Keratinocyte (primary cell): ENCODE results near the gene SPA17. TPM values are rescaled to one million over a fixed set of nuclear protein-coding genes. Genes with fewer than 3 reads are reported as not detected.

Source experiments
- DNase-seq: peaks from one replicate; pipeline ENCODE4 v3.0.0-alpha.2; 2011; ENCODE audit warnings: low read depth, missing footprints, low spot score
- FAIRE-seq: peaks from 2 replicates; lab custom pipeline; 2011; peaks lifted over from hg19 to GRCh38; lab: Jason Lieb, UNC
- H2AFZ ChIP-seq: 2 replicates; pipeline ENCODE4 v1.6.0; 2012; ENCODE audit warnings: low read length, control low read depth, inconsistent platforms; ENCODE audit not compliant: control insufficient read depth
- H3K27ac ChIP-seq: 2 replicates; pipeline ENCODE4 v1.5.1; 2011; ENCODE audit warnings: low read length; ENCODE audit not compliant: control insufficient read depth, insufficient read depth
- H3K27me3 ChIP-seq: 3 replicates; pipeline ENCODE4 v1.6.0; 2011; ENCODE audit warnings: low read length; ENCODE audit not compliant: control insufficient read depth, insufficient read depth; ENCODE audit errors: extremely low read depth
- H3K36me3 ChIP-seq, 2 experiments: 2 replicates in 1 of 2; 3 replicates in 1 of 2; pipeline ENCODE4 v1.5.1; 2011; ENCODE audit warnings: low read length in 2 of 2, mild to moderate bottlenecking in 1 of 2; ENCODE audit not compliant: control insufficient read depth in 2 of 2, insufficient read depth in 2 of 2; ENCODE audit errors: extremely low read depth in 1 of 2
- H3K4me1 ChIP-seq: 3 replicates; pipeline ENCODE4 v1.5.1; 2011; ENCODE audit warnings: low read length; ENCODE audit not compliant: control insufficient read depth, insufficient read depth; ENCODE audit errors: extremely low read depth
- H3K4me2 ChIP-seq: 3 replicates; pipeline ENCODE4 v1.6.0; 2011; ENCODE audit warnings: low read depth, low read length; ENCODE audit not compliant: control insufficient read depth, insufficient read depth; ENCODE audit errors: extremely low read depth
- H3K4me3 ChIP-seq, 3 experiments: fragments of 200-600 bp in 1 of 3; sonication (generic) in 1 of 3; 2 replicates in 2 of 3; 3 replicates in 1 of 3; pipeline ENCODE4 v1.5.1; 2011 to 2016; ENCODE audit warnings: low read length in 3 of 3, mild to moderate bottlenecking in 3 of 3, control low read depth in 2 of 3, inconsistent platforms in 1 of 3, low read depth in 1 of 3, mixed read lengths in 1 of 3, mixed run types in 1 of 3, moderate library complexity in 1 of 3; ENCODE audit not compliant: control insufficient read depth in 2 of 3, insufficient read depth in 2 of 3; ENCODE audit errors: extremely low read depth in 1 of 3
- H3K79me2 ChIP-seq: 2 replicates; pipeline ENCODE4 v1.6.0; 2012; ENCODE audit warnings: low read length; ENCODE audit not compliant: control insufficient read depth, insufficient read depth
- H3K9ac ChIP-seq: 3 replicates; pipeline ENCODE4 v1.6.0; 2011; ENCODE audit warnings: low read length; ENCODE audit not compliant: control insufficient read depth, insufficient read depth; ENCODE audit errors: extremely low read depth
- H3K9me1 ChIP-seq: 3 replicates; pipeline ENCODE4 v1.6.0; 2011; ENCODE audit warnings: low read length; ENCODE audit not compliant: control insufficient read depth, insufficient read depth; ENCODE audit errors: extremely low read depth
- H3K9me3 ChIP-seq: 2 replicates; pipeline ENCODE4 v1.5.1; 2012; ENCODE audit warnings: low read depth, low read length; ENCODE audit not compliant: control insufficient read depth
- H4K20me1 ChIP-seq: 3 replicates; pipeline ENCODE4 v1.6.0; 2011; ENCODE audit warnings: low read length; ENCODE audit not compliant: control insufficient read depth, insufficient read depth; ENCODE audit errors: extremely low read depth
- CTCF ChIP-seq, 3 experiments: IDR thresholded peaks in 1 of 3; conservative IDR thresholded peaks in 1 of 3; optimal IDR thresholded peaks in 1 of 3; 2 replicates in 2 of 3; 3 replicates in 1 of 3; pipeline versions ENCODE3 to v1.5.1; 2011; ENCODE audit warnings: low read length in 3 of 3, mild to moderate bottlenecking in 3 of 3, moderate library complexity in 2 of 3, control low read depth in 1 of 3, inconsistent platforms in 1 of 3; ENCODE audit not compliant: insufficient read depth in 2 of 3; ENCODE audit errors: extremely low read depth in 1 of 3
- EZH2 ChIP-seq: IDR thresholded peaks from one replicate; pipeline ENCODE4 v1.6.1; 2012; ENCODE audit warnings: inconsistent platforms, mild to moderate bottlenecking, low read length, moderate library complexity
- dilution Hi-C: fragments of 300-500 bp; cut with MboI; formaldehyde crosslinking; loops from one replicate; pipeline ENCODE4 v1.7.0; 2020; ENCODE audit warnings: low sequenced_read_pairs; ENCODE audit not compliant: extremely low pct_ligation_motif_present
- polyA plus RNA-seq, 5 experiments: library from polyadenylated mRNA; depleted of rRNA in 3 of 5; stranded (reverse) in 3 of 5; stranded (forward) in 1 of 5; unstranded in 1 of 5; fragments of >200 nt; gene quantifications; 1 replicate in 1 of 5; 2 replicates in 3 of 5; 3 replicates in 1 of 5; pipeline versions ENCODE4 v1.2.1 to v1.2.3, GENCODE V29; 2011 to 2012; ENCODE audit warnings: missing spikeins in 2 of 5, low read depth in 1 of 5, low replicate concordance in 1 of 5
- small RNA-seq, 3 experiments: library from RNA; depleted of rRNA; stranded (forward); fragments of <200 nt; gene quantifications; one replicate each; pipeline ENCODE3, GENCODE V24; 2012; ENCODE audit warnings: low read depth in 3 of 3, low replicate concordance in 1 of 3; ENCODE audit not compliant: insufficient read length in 3 of 3

SPA17 gene
- polyA plus RNA-seq, 1 donor (not counting 4 experiments of a cell fraction or from before 2014, with no cell fraction given), result 19.5 TPM

GRCh38 chr11:124745835-124746620 is 72.3 kb downstream of the SPA17 start:
- H3K4me1 ChIP-seq, result peaks cover 8% of the 10 kb centered on the region
- H3K27me3 ChIP-seq, result peaks cover 40% of the 10 kb centered on the region
- peak overlapping the region; percentile 97 for H3K4me2 ChIP-seq
- H4K20me1 ChIP-seq, result no peaks in the 10 kb centered on the region
- no peaks in the 10 kb centered on the region for H3K9me3 ChIP-seq
- TF ChIP-seq EZH2 (no peak), CTCF (optimal IDR thresholded peaks at IDR 0.05 in 1 of 3, IDR thresholded peaks at IDR 0.05 in 1 of 3, conservative IDR thresholded peaks at IDR 0.05 in 1 of 3; ENCODE audit: extremely low read depth in 1 of 3, insufficient read depth in 2 of 3, low read length in 3 of 3) (peak; percentile 42 to 56 (median 53))
- DNase-seq (no peak), FAIRE-seq (no peak)
- peak overlapping the region; percentile 49 to 70 (median 69) for H3K4me3 ChIP-seq
- H3K79me2 ChIP-seq, result no peaks in the 10 kb centered on the region
- H2AFZ ChIP-seq, result peak overlapping the region; percentile 94
- H3K36me3 ChIP-seq, result no peaks in the 10 kb centered on the region
- no peaks in the 10 kb centered on the region for H3K9me1 ChIP-seq
- H3K27ac ChIP-seq, result no peak overlapping the region
- peak overlapping the region; percentile 30 for H3K9ac ChIP-seq
- dilution Hi-C loops, result no loop called here

DNA sequence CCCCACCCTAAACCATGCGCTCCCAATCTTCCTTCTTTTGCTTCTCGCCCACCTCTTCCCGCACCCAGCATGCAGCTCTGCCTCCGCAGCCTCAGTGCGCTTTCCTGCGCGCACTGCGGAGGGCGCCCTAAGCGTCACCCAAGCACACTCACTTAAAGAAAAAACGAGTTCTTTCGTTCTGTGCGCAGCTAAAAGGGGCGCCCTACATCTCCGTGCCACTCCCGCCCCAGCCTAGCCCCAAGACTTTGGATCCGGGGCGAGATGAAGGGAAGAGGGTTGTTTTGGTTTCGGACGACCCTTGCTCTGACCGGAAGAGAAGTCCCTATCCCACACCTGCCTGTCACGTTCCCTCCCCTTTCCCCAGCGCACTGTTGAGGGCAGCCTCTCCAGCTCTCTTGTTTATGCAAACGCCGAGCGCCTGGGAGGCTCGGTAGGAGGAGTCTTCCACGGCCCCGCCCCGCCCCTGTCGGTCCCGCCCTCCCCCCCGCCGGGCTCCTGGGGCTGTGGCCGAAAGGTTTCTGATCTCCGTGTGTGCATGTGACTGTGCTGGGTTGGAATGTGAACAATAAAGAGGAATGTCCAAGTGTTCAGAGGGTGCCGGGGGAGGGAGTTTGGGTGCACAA is 73.0 kb downstream of the SPA17 start:
- Histone ChIP-seq H3K79me2 (no peaks in the 10 kb centered on the region), H3K4me2 (peak overlapping the region; percentile 97), H3K27ac (no peak overlapping the region), H3K4me1 (peaks cover 8% of the 10 kb centered on the region), H3K27me3 (peaks cover 44% of the 10 kb centered on the region), H4K20me1 (no peaks in the 10 kb centered on the region), H3K36me3 (no peaks in the 10 kb centered on the region), H3K9me3 (no peaks in the 10 kb centered on the region), H2AFZ (peak overlapping the region; percentile 94), H3K9me1 (no peaks in the 10 kb centered on the region), H3K9ac (peak overlapping the region; percentile 30), H3K4me3 (peak overlapping the region; percentile 49 to 70 (median 69))
- peak; percentile 25 for DNase-seq
- TF ChIP-seq EZH2 (peak; percentile 22), CTCF (optimal IDR thresholded peaks at IDR 0.05 in 1 of 3, IDR thresholded peaks at IDR 0.05 in 1 of 3, conservative IDR thresholded peaks at IDR 0.05 in 1 of 3; ENCODE audit: extremely low read depth in 1 of 3, insufficient read depth in 2 of 3, low read length in 3 of 3) (peak; percentile 52 to 73 (median 61))
- dilution Hi-C loops, result no loop called here
- FAIRE-seq, result peak; percentile 23

Small RNAs within 50 kb of the gene (small RNA-seq; reads per million reads assigned to genes)
- 0 reads per million in 3 experiments for gene RNA5SP352

Other genes with a start within 250 kb of the SPA17 start
- not detected in 3 replicates for gene OR8B4, start 249.0 kb upstream of the SPA17 start, polyA plus RNA-seq
- not detected in 3 replicates for gene OR8B8, start 228.2 kb upstream of the SPA17 start, polyA plus RNA-seq
- gene OR8B12, start 130.2 kb upstream of the SPA17 start, polyA plus RNA-seq, result not detected in 3 replicates
- gene OR8A1, start 103.9 kb upstream of the SPA17 start, polyA plus RNA-seq, result not detected in 3 replicates
- gene PANX3, start 62.5 kb upstream of the SPA17 start, polyA plus RNA-seq, result not detected in 3 replicates
- 28.5 to 40.2 TPM (median 32.6 TPM) in 3 replicates for gene TBRG1, start 51.0 kb upstream of the SPA17 start, polyA plus RNA-seq
- gene SIAE, start 165 bp upstream of the SPA17 start, polyA plus RNA-seq, result 16.2 to 44.7 TPM (median 26.6 TPM) in 3 replicates
- 0.37 to 3.3 TPM (median 0.97 TPM) in 3 replicates for gene NRGN, start 66.0 kb downstream of the SPA17 start, polyA plus RNA-seq
- 0.08 TPM in 1 of 3 replicates, not detected in the others for gene VSIG2, start 78.4 kb downstream of the SPA17 start, polyA plus RNA-seq
- 0.04 TPM in 2 of 3 replicates, not detected in the other for gene ESAM, start 88.4 kb downstream of the SPA17 start, polyA plus RNA-seq
- 2.9 to 6.6 TPM (median 3.6 TPM) in 3 replicates for gene MSANTD2, start 126.5 kb downstream of the SPA17 start, polyA plus RNA-seq
- gene ROBO3, start 191.5 kb downstream of the SPA17 start, polyA plus RNA-seq, result 13.6 to 19.2 TPM (median 17.0 TPM) in 3 replicates
- 0.94 to 2.3 TPM (median 0.98 TPM) in 3 replicates for gene ROBO4, start 224.0 kb downstream of the SPA17 start, polyA plus RNA-seq
- gene HEPN1, start 245.3 kb downstream of the SPA17 start, polyA plus RNA-seq, result not detected in 3 replicates